GM18526 (cell line): ENCODE results near the gene TEPSIN.

Experiments used
- POLR2A ChIP-seq: IDR thresholded peaks from 3 replicates; pipeline ENCODE4 v1.6.1; 2011; ENCODE audit not compliant: insufficient read length; ENCODE audit errors: extremely low read depth

The TEPSIN gene

DNA sequence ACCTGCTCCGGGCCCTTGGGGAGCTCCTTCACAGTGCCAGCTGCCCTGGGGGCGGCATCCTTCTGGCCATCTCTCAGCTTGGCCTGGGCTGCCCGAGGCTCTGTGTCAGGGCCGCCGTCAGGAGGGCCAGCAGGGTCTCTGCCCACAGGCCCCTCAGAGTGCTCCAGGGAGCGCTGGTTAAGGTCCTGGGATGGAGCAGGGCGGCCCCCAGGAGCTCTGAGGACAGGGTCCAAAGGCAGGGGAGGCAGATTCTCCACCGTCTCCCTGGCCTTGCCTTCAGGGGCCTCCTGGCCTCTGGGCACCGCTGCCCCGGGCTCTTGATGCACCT lies 7.5 kb upstream of the TEPSIN start:
- no peak for TF ChIP-seq POLR2A

DNA sequence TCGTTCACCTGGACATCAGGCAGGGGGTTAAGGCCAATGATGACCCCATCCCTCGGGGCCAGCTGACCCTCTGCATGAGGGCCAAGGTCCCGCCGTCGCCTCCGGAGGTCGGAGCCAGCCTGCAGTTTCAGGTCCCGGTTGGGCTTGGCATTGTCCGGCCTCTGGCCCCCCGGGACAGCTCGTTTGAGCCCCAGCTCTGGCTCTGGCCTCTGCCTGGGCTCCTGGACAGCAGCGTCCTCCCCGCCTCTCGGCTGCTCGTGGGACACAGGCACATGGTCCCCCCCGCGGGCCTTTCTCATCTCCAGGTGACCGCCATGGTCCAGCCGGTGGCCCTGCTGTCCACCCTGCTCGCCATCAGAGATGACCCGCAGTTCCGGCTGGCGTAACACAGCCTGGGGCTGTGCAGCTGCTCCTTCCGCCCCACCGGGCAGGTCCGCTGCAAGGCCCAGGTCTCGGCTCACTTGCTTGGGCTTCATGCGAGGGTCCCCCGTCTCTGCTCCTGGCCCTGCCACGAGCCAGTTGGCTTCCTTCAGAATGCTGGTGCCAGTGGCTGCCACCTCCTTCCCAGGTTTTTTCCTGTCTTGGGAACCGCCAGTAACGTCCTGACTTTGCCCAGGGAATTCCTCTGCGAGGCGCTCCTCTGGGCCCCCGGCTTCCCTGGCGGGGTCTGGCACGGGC lies 6.9 kb upstream of the TEPSIN start:
- TF ChIP-seq POLR2A: no peak

DNA sequence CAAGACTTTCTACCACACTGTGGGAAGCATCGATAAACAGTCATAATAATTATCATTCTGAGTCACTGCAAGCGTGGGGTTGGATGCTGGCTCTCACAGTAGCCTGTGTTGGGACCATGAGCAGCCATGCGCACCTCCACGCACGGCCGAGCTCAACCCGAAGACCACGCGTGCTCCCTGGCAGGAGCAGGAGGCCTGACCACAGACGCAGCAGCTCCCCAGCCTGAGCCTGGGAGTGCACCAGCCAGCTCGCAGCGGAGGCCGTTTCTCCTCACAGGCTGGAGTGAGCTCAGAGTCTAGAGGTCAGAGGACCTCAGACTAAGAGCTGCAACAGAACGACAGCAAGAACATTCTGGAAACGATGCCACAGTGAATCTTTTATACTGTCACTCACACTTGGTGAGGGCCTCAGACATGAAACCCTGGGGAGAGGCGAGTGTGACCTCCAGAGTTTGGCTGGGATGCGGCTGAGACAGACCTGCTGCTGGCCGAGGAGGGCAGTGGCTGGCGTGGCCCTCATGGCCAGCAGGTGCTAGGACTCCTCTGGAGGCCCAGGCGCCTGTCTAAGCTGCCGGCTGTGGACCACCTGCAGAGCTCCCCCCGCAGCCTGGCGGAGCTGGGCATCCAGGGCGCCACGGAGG lies 6.3 kb upstream of the TEPSIN start:
- peak; percentile 9 for TF ChIP-seq POLR2A

DNA sequence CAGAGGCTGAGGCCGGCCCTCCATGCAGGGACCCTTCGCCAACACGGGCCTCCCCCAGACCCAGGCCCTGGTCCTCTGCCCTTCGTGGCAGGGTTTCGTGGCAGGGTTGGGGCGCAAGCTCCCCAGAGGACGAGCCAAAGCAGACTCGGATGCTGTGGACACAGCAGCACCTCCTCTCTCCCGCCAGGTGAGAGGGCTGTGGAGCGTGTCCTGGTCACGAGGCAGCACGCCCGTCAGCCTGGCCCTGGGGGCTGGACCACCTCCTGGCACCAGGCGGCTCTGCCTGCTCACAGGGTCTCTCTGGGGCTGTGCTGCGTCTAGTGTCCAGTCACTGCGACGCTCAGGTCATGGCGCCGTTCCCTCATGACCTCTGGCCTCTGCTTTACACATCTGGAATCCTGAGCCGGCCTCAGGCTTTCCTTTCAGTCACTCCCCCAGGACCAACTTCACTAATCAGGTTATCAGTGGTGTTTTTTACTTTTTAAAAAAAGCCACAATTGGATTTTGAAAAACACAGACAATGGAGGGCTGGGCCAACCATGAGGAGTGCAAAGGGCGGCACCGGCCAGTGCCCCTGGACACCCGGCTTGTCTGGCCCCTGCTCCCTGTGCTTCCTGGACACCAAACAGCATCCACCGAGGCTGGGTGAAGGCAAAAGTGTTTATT lies 5.6 kb upstream of the TEPSIN start:
- peak; percentile 11 for TF ChIP-seq POLR2A

DNA sequence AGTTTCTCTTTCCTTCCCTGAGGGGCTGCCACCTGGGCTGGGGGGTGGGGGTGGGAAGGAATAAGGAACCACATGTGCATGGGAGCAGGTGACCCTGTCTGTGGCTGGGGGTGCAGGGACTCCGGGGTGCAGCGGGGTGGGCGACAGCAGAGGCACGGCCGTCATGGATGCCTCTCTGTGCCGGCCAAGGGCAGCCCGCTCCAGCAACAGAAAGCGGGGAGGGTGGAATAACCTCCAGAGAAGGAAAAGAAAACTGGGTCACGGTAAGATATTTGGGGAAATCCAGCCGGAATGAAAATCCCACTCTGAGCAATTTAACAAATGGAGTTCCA lies 4.4 kb upstream of the TEPSIN start:
- TF ChIP-seq POLR2A: no peak

DNA sequence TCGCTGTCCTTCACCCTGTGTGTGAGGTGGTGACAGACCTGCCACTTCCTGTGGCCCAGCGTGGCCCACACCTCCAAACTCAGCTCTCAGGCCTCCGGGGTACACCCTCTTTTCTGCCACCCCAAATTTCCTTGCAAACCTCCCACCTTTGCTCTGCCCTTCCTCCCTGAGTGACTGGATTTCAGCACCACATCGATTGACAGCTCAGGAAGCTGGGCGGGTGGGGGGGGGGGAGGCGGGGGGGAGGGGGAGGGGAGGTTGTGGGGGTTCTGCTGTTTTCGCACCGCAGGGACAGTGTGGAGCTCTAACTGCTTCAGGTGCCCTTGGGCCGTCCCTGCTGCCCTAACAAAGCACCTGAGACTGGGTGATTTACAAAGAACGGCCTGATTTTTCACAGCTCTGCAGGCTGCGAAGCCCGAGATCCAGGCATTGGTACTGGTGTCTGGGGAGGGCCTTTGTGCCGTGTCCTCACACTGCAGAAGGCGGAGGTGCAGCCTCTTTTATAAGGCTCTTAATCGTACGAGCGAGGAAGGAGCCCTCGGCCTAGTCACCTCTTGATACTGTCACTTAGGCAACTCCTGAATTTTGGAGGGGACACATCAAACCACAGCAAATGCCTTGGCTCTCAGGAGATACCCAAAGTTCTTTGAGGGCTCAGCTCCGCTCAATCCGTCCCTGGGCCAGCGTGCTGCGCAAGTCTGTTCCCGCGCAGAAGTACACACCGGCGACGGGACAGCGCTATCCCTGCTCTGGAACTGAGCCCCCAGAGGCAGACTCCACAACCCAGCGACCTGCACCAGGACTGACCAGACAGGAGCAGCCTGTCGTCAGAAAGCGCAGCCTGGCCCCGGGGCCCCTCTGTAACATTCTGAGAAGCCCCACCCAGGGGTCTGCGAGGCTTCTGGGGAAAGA lies 3.8 kb upstream of the TEPSIN start:
- TF ChIP-seq POLR2A: no peak

DNA sequence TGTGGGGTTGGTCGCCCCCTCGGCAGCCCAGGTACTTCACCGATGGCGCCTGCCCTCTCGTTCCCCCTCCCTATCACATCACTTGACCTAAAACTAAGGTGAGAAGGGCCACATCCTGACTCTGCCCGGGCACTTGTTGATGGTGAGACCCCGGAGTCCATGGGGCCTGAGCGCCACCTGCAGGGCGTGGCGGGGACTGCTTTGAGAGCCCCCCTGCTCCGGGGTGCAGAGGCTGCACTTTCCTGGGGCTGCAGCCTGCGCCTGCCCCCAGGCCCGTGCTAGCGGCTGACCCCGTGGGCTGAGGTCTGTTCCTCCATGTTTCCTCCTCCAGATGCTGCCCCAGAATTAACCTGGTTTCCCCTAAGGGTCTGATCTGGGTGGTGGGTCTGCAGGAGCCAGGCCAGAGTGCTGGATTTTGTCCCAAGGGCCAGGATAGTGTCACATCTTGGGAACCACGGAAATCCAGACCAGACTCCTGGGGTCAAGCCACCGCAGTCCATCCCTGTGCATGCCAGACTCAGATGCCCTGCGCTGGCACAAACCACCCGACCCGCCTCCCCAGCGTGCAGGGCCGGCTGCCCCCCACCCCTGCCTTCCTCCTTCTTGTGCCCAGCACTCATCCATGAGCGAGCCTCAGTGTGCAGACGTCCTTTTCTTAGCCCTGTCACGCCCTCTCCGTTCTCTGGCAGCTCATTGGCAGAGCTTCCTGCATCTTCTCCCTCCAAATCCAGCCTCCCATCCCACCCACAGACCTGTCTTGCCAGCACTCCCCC lies 3.0 kb upstream of the TEPSIN start:
- TF ChIP-seq POLR2A: no peak

DNA sequence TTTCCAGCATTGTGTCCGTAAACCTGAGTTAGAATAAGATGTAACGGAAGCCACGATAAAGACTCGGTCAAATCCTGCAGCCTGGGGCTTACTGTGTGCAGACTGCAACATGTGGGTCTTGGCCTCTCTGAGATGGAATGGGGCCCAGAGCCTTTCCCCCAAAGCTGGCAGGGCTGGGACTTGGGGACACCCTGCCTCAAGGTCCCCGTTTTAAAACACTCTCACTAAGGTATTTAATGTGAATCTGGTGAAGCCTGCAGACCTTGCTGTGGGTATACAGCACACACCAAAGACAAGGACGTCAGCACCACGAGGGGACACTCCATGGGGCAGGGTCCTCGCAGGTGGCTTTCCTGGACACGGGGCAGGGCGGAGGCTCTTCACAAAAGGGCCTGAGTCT lies 2.3 kb upstream of the TEPSIN start:
- TF ChIP-seq POLR2A: no peak

DNA sequence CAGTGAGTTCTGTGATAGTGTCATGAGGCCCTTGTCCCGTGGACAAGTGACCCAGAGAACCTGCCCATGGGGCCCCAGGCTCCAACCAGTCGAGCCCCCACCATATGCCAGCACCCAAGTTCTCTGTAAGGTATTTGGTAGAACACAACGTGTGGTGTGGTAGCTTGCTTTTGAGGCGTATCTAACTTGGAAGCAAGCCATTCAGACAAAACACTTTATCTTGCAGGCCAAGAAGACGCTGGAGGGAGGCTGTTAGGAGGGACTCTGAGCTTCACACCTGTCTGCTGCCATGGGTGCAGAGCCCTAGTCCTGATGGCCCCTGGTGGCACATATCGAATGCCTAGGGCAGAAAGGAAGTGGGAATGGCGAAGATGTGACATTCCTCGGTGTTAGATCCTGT lies 1.9 kb upstream of the TEPSIN start:
- no peak for TF ChIP-seq POLR2A

DNA sequence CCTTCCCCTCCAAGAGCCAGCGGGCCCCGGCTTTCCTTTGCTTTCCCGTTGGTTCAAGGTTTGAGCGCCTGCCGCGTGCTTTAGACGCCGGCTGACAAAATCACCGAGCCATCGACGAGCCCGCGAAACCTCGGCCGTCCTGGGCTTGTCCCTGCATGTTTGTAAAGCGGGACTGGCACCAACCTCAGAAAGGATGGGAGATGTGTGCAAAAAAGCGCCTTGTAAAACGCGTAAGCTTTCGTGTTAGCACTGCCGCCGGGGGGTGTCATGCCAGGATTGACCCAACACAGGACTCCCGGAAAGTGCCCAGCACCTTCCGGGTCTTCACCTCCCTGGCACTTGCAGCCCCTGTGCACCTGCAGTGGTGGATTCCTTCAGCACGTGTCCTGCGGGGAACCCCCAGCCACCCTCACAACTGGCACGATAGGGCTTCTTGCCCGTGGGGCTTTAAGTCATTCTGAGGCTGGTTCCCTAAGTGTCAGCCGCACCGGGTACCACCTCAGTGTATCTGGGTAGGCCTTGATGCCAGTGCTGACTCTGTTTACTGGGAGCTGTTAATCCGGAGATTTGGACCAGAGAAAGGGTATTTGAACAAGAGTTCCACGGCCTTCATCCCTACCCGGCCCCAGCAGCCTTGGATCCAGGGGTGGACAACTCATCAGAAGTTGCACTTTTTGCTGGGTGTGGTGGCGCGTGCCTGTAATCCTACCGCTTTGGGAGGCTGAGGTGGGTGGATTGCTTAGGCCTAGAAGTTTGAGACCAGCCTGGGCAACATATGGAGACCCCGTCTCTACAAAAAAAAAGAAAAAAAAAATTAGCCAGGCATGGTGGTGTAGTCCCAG lies 1.1 kb upstream of the TEPSIN start:
- TF ChIP-seq POLR2A: peak; percentile 40

DNA sequence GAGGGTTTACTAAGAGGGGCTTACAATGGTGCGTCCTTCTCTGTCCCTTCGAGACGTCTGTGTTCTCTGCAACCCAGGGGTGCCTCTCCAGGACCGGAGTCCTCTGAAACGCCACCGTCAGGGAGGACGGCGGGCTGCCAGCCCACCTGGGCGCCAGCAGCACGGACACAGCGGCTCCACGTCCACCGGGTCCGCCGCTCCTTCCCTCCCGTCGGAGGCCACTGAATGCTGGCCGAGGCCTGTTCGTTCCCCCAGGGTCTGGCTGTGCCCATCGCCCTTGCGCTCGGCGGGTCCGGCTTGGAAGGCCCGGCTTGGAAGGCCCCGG lies 403 bp downstream of the TEPSIN start:
- no peak for TF ChIP-seq POLR2A

DNA sequence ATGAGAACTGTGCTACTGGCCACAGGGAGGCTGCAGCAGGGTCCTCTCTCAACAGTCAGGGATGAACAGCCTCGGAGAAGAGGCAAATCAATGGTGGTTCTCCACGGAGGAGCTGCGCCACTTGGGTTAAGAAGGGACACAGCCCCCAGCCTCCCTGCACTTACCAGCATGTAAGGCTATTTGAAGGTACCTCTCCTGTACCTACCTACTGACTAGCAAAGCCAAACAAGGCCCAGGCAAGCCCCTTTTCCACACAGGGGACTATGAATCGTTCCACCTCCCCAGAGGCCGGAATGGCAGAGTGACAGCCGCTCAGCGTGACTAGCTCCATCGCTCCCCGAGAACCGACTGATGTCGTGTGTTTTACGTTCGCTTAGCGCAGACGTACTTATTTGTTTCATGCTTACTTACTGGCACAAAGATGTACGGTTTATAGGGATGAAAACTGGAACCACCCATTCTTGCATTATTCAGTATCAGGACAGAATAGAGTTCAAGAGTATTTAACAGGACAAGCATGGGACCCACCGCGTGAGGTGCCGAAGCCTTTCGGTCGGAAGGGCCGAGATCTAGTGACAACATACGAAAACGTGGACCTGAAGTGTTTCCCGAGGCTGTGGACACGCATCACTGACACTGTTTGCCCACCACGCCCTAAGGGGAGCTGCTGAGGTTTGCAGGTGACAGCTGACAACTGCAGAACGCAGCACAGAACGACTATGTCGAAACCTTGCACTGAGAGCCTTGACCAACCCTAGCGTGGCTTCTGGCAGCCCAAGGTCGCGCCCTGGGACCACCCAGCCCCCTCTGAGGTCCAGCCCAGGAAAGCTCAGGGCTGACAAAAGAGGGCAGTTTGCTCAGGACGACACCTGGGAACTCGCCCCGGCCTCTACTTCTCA lies 1.0 kb downstream of the TEPSIN start:
- no peak for TF ChIP-seq POLR2A

DNA sequence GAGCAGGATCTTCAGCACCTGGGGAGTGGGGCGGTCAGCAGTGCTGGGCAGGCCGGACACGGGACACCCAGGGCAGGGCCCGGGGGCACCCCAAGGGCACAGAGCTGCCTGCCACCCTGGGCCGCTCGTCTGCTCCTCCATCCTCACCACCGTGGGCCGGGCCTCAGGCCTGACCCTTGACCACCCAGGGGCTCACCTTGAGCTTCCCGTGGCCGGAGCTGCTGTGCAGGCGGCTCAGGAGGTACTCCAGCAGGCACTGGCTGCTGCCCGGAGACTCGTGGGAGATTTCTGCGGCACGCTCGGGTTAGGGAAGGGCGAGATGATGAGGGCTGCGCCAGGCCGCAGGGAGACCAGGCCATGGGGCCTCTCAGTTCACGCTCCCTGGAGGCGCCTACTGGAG lies 2.1 kb downstream of the TEPSIN start:
- TF ChIP-seq POLR2A: no peak
